WERI-Rb-1 (cell line): ENCODE results near the gene RSRC1.

ENCODE experiments used
- DNase-seq: peaks from one replicate; pipeline ENCODE4 v3.0.0-alpha.2; 2020
- H3K27ac ChIP-seq: fragments of 250-450 bp; sonication (Bioruptor Pico); 2 replicates; pipeline ENCODE4 v1.5.1; 2020; ENCODE audit warnings: mild to moderate bottlenecking, moderate library complexity
- H3K27me3 ChIP-seq: fragments of 250-450 bp; sonication (Bioruptor Pico); 2 replicates; pipeline ENCODE4 v1.5.1; 2021; ENCODE audit warnings: mild to moderate bottlenecking, low read depth, moderate library complexity; ENCODE audit not compliant: insufficient read depth, severe bottlenecking
- H3K36me3 ChIP-seq: fragments of 250-450 bp; sonication (Bioruptor Pico); 2 replicates; pipeline ENCODE4 v1.5.1; 2020; ENCODE audit warnings: mild to moderate bottlenecking, moderate library complexity
- H3K4me3 ChIP-seq: 2 replicates; pipeline ENCODE4 v1.5.1; 2011; ENCODE audit warnings: low read depth, mild to moderate bottlenecking, control low read depth, low read length
- H3K9me3 ChIP-seq: fragments of 250-450 bp; sonication (Bioruptor Pico); 2 replicates; pipeline ENCODE4 v1.5.1; 2021; ENCODE audit warnings: mild to moderate bottlenecking, moderate library complexity; ENCODE audit not compliant: severe bottlenecking
- TF ChIP-seq, protein P1 (sequence below): IDR thresholded peaks from 2 replicates; pipeline ENCODE4 v1.5.1; 2011; ENCODE audit warnings: low read depth, mild to moderate bottlenecking, control low read depth, inconsistent platforms, low read length

The RSRC1 gene

DNA sequence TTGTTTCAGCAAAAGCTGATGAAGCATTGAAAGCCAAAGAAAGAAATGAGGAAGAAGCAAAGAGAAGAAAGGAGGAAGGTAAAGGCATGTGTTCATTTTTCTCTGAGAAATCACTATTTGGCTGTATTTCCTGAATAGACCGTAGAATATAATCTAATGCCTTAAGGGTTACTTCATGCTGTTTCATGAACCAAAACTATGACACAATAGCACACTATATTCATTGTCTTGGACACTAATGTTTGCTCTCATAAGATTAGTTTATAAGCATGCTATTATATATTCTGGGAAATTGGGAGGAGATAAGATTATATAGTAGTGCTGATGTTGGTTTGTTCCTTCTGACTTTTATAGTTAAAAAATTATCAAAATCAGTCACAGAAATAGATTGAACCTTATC, 351.0 kb downstream of the RSRC1 start:
- H3K27me3 ChIP-seq = no peaks in the 10 kb centered on the region
- H3K4me3 ChIP-seq = no peak overlapping the region
- DNase-seq = no peak
- H3K27ac ChIP-seq = no peak overlapping the region
- TF ChIP-seq, protein P1, sequence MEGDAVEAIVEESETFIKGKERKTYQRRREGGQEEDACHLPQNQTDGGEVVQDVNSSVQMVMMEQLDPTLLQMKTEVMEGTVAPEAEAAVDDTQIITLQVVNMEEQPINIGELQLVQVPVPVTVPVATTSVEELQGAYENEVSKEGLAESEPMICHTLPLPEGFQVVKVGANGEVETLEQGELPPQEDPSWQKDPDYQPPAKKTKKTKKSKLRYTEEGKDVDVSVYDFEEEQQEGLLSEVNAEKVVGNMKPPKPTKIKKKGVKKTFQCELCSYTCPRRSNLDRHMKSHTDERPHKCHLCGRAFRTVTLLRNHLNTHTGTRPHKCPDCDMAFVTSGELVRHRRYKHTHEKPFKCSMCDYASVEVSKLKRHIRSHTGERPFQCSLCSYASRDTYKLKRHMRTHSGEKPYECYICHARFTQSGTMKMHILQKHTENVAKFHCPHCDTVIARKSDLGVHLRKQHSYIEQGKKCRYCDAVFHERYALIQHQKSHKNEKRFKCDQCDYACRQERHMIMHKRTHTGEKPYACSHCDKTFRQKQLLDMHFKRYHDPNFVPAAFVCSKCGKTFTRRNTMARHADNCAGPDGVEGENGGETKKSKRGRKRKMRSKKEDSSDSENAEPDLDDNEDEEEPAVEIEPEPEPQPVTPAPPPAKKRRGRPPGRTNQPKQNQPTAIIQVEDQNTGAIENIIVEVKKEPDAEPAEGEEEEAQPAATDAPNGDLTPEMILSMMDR = no peak
- no peaks in the 10 kb centered on the region for H3K36me3 ChIP-seq
- H3K9me3 ChIP-seq = no peaks in the 10 kb centered on the region

DNA sequence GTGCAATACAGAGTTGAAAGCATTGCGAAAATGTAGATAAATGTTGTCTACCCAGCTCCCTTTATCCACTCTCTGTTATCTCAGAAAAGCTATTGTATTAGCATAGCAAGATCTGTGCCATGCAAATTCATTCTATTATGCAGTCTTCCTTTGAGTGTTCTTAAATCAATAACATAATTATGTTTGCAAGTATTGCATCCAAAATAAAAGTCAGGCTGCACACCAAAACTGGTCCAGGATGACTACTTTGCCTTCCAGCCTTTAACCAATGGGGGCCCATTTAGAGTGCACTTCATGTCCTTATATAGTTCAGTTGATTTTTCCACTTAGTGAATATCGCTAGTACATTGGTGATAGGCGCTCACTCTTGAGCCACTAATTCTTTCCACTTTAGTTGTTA, 353.7 kb downstream of the RSRC1 start:
- no peaks in the 10 kb centered on the region for H3K9me3 ChIP-seq
- DNase-seq = no peak
- H3K36me3 ChIP-seq = no peaks in the 10 kb centered on the region
- H3K27me3 ChIP-seq = no peaks in the 10 kb centered on the region
- TF ChIP-seq, protein P1 = no peak
- H3K4me3 ChIP-seq = no peak overlapping the region
- no peak overlapping the region for H3K27ac ChIP-seq

DNA sequence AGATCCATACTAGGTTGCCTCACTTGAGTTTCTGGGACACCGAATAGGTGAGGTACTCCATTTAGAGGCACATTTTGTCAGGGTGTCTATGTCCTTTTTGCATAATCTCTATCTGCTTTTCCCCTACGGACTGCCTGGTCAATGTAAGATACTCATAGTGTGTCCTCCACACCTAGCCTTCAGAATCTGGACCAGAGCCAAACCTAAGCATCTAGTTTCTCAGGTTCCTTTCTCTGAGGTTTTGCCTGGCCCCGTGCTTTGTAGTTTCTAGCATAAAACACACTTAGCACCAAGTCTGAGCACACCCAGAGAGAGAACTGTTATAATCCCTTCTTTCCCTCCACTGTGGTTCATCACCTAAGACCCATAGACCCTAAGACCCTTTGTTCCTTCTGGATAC, 355.2 kb downstream of the RSRC1 start:
- Histone ChIP-seq H3K9me3 (no peaks in the 10 kb centered on the region), H3K4me3 (no peak overlapping the region), H3K36me3 (no peaks in the 10 kb centered on the region), H3K27me3 (no peaks in the 10 kb centered on the region), H3K27ac (no peak overlapping the region)
- TF ChIP-seq, protein P1 = no peak
- DNase-seq = no peak

DNA sequence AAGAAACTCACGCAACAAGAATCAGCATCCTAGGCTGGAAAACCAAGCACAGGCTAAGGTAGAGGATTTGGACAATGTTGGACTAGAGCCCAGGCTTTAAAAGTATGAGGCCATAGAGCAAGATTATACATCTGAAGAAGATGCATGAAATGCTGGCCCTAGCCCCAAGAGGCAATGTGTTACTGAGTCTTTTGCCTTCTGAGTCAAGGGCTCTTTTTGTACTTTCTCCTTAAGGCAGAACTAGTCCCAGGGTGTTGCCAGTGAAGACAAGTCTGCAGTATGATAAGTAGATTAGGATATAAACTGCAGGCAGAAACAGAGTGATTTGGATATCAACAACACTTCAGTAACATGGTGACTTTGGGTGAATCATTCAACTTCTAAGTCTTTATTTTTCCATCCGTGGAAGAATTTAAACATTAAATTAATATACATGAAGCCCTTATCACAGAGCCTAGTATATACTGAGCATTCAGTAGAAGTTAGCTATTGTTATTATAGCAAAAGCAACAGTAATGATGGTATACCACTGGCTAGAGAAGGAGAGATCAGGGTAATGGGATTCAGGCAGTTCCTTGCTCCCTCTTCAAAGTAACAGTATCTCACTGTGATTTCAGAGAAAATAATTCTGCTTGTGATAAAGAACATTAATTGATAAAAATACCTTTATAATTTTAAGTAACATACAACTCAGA, 361.2 kb downstream of the RSRC1 start:
- no peaks in the 10 kb centered on the region for H3K27me3 ChIP-seq
- no peak for DNase-seq
- H3K36me3 ChIP-seq = no peaks in the 10 kb centered on the region
- TF ChIP-seq, protein P1 = no peak
- H3K27ac ChIP-seq = no peak overlapping the region
- no peaks in the 10 kb centered on the region for H3K9me3 ChIP-seq
- H3K4me3 ChIP-seq = no peak overlapping the region

DNA sequence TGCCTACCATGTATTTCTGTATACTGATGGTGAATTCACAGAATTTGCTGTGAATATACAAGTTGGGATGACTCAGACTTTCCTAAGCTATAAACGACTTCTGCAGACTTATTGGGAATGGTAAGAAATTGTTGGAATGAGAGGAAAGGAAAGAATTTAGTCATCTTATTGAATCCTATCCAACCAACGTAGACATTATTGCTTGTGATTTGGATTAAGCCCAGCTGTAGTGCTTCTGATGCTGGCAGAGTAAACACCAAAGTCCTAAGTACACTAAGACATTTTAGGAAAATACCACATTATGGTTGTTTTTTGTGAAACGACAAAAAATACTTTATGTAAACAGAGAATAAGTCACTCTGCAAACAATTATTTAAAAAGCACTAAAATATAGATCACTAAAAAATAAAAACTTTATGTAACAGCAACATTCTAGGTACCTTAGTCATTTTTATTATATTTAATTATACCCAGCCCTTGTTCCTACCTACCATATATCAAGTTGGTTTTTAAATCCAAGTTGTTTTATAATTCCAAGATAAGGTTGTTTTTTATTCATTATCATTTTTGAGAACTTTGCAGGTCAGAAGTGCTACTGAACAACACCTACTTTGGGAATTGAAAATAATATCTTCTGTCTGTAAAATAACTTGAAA, 361.9 kb downstream of the RSRC1 start:
- H3K27ac ChIP-seq = no peak overlapping the region
- TF ChIP-seq, protein P1 = no peak
- no peak for DNase-seq
- no peaks in the 10 kb centered on the region for H3K36me3 ChIP-seq
- H3K27me3 ChIP-seq = no peaks in the 10 kb centered on the region
- no peak overlapping the region for H3K4me3 ChIP-seq
- H3K9me3 ChIP-seq = no peaks in the 10 kb centered on the region
